Calu3 (cell line): ENCODE measurements around the gene HIPK1. TPM values are rescaled to one million over a fixed set of nuclear protein-coding genes. Genes with fewer than 3 reads are reported as not detected.
"Not testable (repeated sequence)": the region's sequence is repeated elsewhere in the genome, so short reads cannot be mapped to it uniquely, and the experiment has no call there.

Source experiments
- BruUV-seq: library from RNA; stranded (reverse); fragments of 400-500 nt; replicated peaks from 2 replicates; lab custom pipeline; 2021; lab: Mats Ljungman, UMichigan
- CTCF ChIA-PET: fragments of 300-600 bp; sonication (Branson Sonifier 250); formaldehyde crosslinking; loops from one replicate; lab custom pipeline; 2022; ENCODE audit warnings: antibody characterized with exemption; lab: Charles Lee
- DNase-seq: peaks from one replicate; pipeline ENCODE4 v3.0.0; 2022
- H3K27ac Mint-ChIP-seq: one replicate; pipeline ENCODE4 v1.8.0; 2022; ENCODE audit warnings: mixed read lengths; ENCODE audit not compliant: unreplicated experiment
- H3K27me3 Mint-ChIP-seq: one replicate; pipeline ENCODE4 v1.8.0; 2022; ENCODE audit warnings: mixed read lengths; ENCODE audit not compliant: unreplicated experiment
- H3K36me3 Mint-ChIP-seq: one replicate; pipeline ENCODE4 v1.8.0; 2022; ENCODE audit warnings: mild to moderate bottlenecking, moderate library complexity, mixed read lengths; ENCODE audit not compliant: insufficient read depth, unreplicated experiment
- H3K4me1 Mint-ChIP-seq: one replicate; pipeline ENCODE4 v1.8.0; 2022; ENCODE audit warnings: mild to moderate bottlenecking, low read depth, mixed read lengths; ENCODE audit not compliant: unreplicated experiment
- H3K4me3 Mint-ChIP-seq: one replicate; pipeline ENCODE4 v1.8.0; 2022; ENCODE audit warnings: mild to moderate bottlenecking, low read depth, moderate library complexity, mixed read lengths; ENCODE audit not compliant: unreplicated experiment
- H3K9me3 Mint-ChIP-seq: one replicate; pipeline ENCODE4 v1.8.0; 2022; ENCODE audit warnings: low read depth, mixed read lengths; ENCODE audit not compliant: unreplicated experiment
- CTCF ChIP-seq: fragments of 200-600 bp; IDR thresholded peaks from one replicate; pipeline ENCODE4 v1.8.0; 2022; ENCODE audit warnings: antibody characterized with exemption; ENCODE audit not compliant: unreplicated experiment
- intact Hi-C: fragments of 100-400 bp; cut with micrococcal nuclease; formaldehyde crosslinking; loops from one replicate; pipeline ENCODE4 v1.10.0; 2022; ENCODE audit not compliant: unreplicated experiment
- total RNA-seq: library from RNA; stranded (reverse); gene quantifications from 2 replicates; pipeline ENCODE4 v1.2.3, GENCODE V29; 2022

Gene HIPK1
- total RNA-seq, 1 experiment from 2014 or later = 42.7 TPM

- intact Hi-C loops = no loop called here
- CTCF ChIA-PET = no interaction called here
These were observed 86.0 kb downstream of the HIPK1 start for GRCh38 chr1:114015075-114015474.

GRCh38 chr1:114019724-114020123 lies 90.6 kb downstream of the HIPK1 start:
- H3K4me1 Mint-ChIP-seq = not testable (repeated sequence)

More at GRCh38 chr1:114015075-114015474, 86.0 kb downstream of the HIPK1 start:
- Mint-ChIP-seq H3K27me3 (peaks cover 62% of the 10 kb centered on the region), H3K27ac (no peak overlapping the region), H3K4me1 (peaks cover 8% of the 10 kb centered on the region), H3K9me3 (no peaks in the 10 kb centered on the region), H3K4me3 (no peak overlapping the region), H3K36me3 (no peaks in the 10 kb centered on the region)
- DNase-seq = no peak
- no TSS peak for BruUV-seq
- no peak for TF ChIP-seq CTCF

GRCh38 chr1:114021665-114022099 lies 92.6 kb downstream of the HIPK1 start:
- no peak for TF ChIP-seq CTCF
- Mint-ChIP-seq H3K4me1 (no peaks in the 10 kb centered on the region), H3K36me3 (no peaks in the 10 kb centered on the region), H3K27me3 (peaks cover 28% of the 10 kb centered on the region), H3K4me3 (no peak overlapping the region), H3K9me3 (no peaks in the 10 kb centered on the region), H3K27ac (no peak overlapping the region)
- CTCF ChIA-PET = no interaction called here
- DNase-seq = no peak
- intact Hi-C loops = no loop called here
- BruUV-seq = no TSS peak

More at GRCh38 chr1:114019724-114020123, 90.6 kb downstream of the HIPK1 start:
- H3K36me3 Mint-ChIP-seq, DNase-seq, intact Hi-C loops, H3K9me3 Mint-ChIP-seq, BruUV-seq, CTCF ChIA-PET, H3K27ac Mint-ChIP-seq, H3K4me3 Mint-ChIP-seq: not testable (repeated sequence)
- H3K27me3 Mint-ChIP-seq = peaks cover 24% of the 10 kb centered on the region

GRCh38 chr1:114022877-114023276 lies 93.8 kb downstream of the HIPK1 start:
- intact Hi-C loops = no loop called here
- Mint-ChIP-seq H3K27ac (no peak overlapping the region), H3K9me3 (no peaks in the 10 kb centered on the region)

More at GRCh38 chr1:114022877-114023276, 93.8 kb downstream of the HIPK1 start:
- no TSS peak for BruUV-seq
- no peak for DNase-seq
- Mint-ChIP-seq H3K4me1 (no peaks in the 10 kb centered on the region), H3K27me3 (peaks cover 40% of the 10 kb centered on the region), H3K36me3 (no peaks in the 10 kb centered on the region), H3K4me3 (no peak overlapping the region)
- CTCF ChIA-PET = no interaction called here
- TF ChIP-seq CTCF = no peak
